SK-N-SH (cell line): ENCODE measurements around the gene PCCB. TPM values are rescaled to one million over a fixed set of nuclear protein-coding genes. Genes with fewer than 3 reads are reported as not detected.

Experiments used
- CTCF ChIA-PET: fragments of 300-600, 350-600 bp; formaldehyde crosslinking; extraction: SDS; loops from one replicate; lab custom pipeline; 2021; lab: Yijun Ruan, JAX
- POLR2A ChIA-PET: fragments of 350-600 bp; sonication (Branson Sonifier 250); formaldehyde crosslinking; extraction: SDS; loops from one replicate; lab custom pipeline; 2020; ENCODE audit warnings: antibody characterized with exemption, inconsistent platforms; lab: Yijun Ruan, JAX
- DNase-seq: peaks from one replicate; pipeline ENCODE4 v3.0.0; 2012
- H2AFZ ChIP-seq: fragments of 200-600 bp; sonication (generic); 2 replicates; pipeline ENCODE4 v1.8.1; 2016; ENCODE audit warnings: antibody characterized with exemption, mild to moderate bottlenecking, low read depth
- H3F3A ChIP-seq: fragments of 200-600 bp; sonication (generic); replicated peaks from 2 replicates; pipeline ENCODE3; 2016; ENCODE audit warnings: antibody characterized with exemption, mild to moderate bottlenecking; ENCODE audit not compliant: insufficient read depth
- H3K27ac ChIP-seq, 2 experiments: fragments of 200-500 bp in 1 of 2; fragments of 200-600 bp in 1 of 2; sonication (Bioruptor generic) in 1 of 2; sonication (generic), shearing (Covaris generic) in 1 of 2; 2 replicates each; pipeline versions ENCODE4 v1.5.1 to v1.6.1; 2014 to 2016; ENCODE audit warnings: low read depth in 2 of 2, inconsistent platforms in 1 of 2, low read length in 1 of 2, mild to moderate bottlenecking in 1 of 2, mixed read lengths in 1 of 2
- H3K27me3 ChIP-seq: fragments of 200-600 bp; sonication (generic), shearing (Covaris generic); 2 replicates; pipeline ENCODE4 v1.6.1; 2016; ENCODE audit warnings: mixed run types; ENCODE audit not compliant: insufficient read depth
- H3K36me3 ChIP-seq, 2 experiments: fragments of 200-500 bp in 1 of 2; fragments of 200-600 bp in 1 of 2; sonication (Bioruptor generic) in 1 of 2; sonication (generic) in 1 of 2; replicated peaks in 1 of 2; 2 replicates each; pipeline versions ENCODE3 to v1.5.1; 2014 to 2016; ENCODE audit warnings: low read length in 1 of 2, mild to moderate bottlenecking in 1 of 2; ENCODE audit not compliant: insufficient read depth in 2 of 2, control insufficient read depth in 1 of 2
- H3K4me1 ChIP-seq, 2 experiments: fragments of 200-500 bp in 1 of 2; fragments of 200-600 bp in 1 of 2; sonication (Bioruptor generic) in 1 of 2; sonication (generic), shearing (Covaris generic) in 1 of 2; 2 replicates each; pipeline versions ENCODE4 v1.5.1 to v1.6.1; 2014 to 2016; ENCODE audit warnings: low read depth in 1 of 2, low read length in 1 of 2, mixed run types in 1 of 2; ENCODE audit not compliant: insufficient read depth in 2 of 2, control insufficient read depth in 1 of 2
- H3K4me2 ChIP-seq: fragments of 200-600 bp; sonication (generic), shearing (Covaris generic); 2 replicates; pipeline ENCODE4 v1.6.1; 2017; ENCODE audit warnings: mixed run types
- H3K4me3 ChIP-seq, 2 experiments: fragments of 200-500 bp in 1 of 2; fragments of 200-600 bp in 1 of 2; sonication (Bioruptor generic) in 1 of 2; sonication (generic), shearing (Covaris generic) in 1 of 2; 2 replicates each; pipeline versions ENCODE4 v1.5.1 to v1.8.1; 2014 to 2016; ENCODE audit warnings: low read depth in 2 of 2, inconsistent platforms in 1 of 2, low read length in 1 of 2, mild to moderate bottlenecking in 1 of 2, mixed read lengths in 1 of 2, moderate library complexity in 1 of 2
- H3K79me2 ChIP-seq: fragments of 200-600 bp; sonication (generic); 2 replicates; pipeline ENCODE4 v1.8.1; 2017; ENCODE audit warnings: mild to moderate bottlenecking; ENCODE audit not compliant: insufficient read depth
- H3K9ac ChIP-seq: fragments of 200-600 bp; sonication (generic); 2 replicates; pipeline ENCODE4 v1.6.1; 2017; ENCODE audit warnings: mixed run types
- H3K9me2 ChIP-seq: fragments of 200-600 bp; sonication (generic); 2 replicates; pipeline ENCODE4 v1.6.1; 2017; ENCODE audit warnings: mixed run types
- H3K9me3 ChIP-seq: fragments of 200-600 bp; sonication (generic); 2 replicates; pipeline ENCODE4 v1.6.1; 2017; ENCODE audit warnings: mixed run types, mild to moderate bottlenecking, moderate library complexity
- H4K20me1 ChIP-seq: fragments of 200-600 bp; sonication (generic); 2 replicates; pipeline ENCODE4 v1.6.1; 2017; ENCODE audit warnings: mild to moderate bottlenecking, mixed run types; ENCODE audit not compliant: insufficient read depth
- ELF1 ChIP-seq: IDR thresholded peaks from 2 replicates; pipeline ENCODE4 v1.4.0; 2012
- FOXJ3 ChIP-seq: sonication (generic); formaldehyde crosslinking; IDR thresholded peaks from 2 replicates; pipeline ENCODE4 v1.5.1; 2020; ENCODE audit warnings: mild to moderate bottlenecking, missing genetic modification reagents
- GATA2 ChIP-seq: sonication (generic); formaldehyde crosslinking; IDR thresholded peaks from 2 replicates; pipeline ENCODE4 v1.5.0; 2020; ENCODE audit warnings: mild to moderate bottlenecking, missing genetic modification reagents
- MEF2A ChIP-seq: IDR thresholded peaks from 2 replicates; pipeline ENCODE4 v1.4.0; 2012; ENCODE audit warnings: low read depth, borderline replicate concordance
- NRF1 ChIP-seq: IDR thresholded peaks from 2 replicates; pipeline ENCODE4 v1.6.1; 2012; ENCODE audit warnings: low read depth, mild to moderate bottlenecking, low read length
- POLR2AphosphoS5 ChIP-seq: IDR thresholded peaks from 2 replicates; pipeline ENCODE4 v1.6.1; 2012; ENCODE audit warnings: low read depth, low read length
- RCOR1 ChIP-seq: fragments of 150-350 bp; IDR thresholded peaks from 2 replicates; pipeline ENCODE4 v1.6.1; 2017; ENCODE audit warnings: antibody characterized with exemption, low read length
- RFX5 ChIP-seq: IDR thresholded peaks from 2 replicates; pipeline ENCODE4 v1.6.1; 2012; ENCODE audit warnings: mild to moderate bottlenecking, improper control_type of control experiment, low read length
- RXRA ChIP-seq: IDR thresholded peaks from 2 replicates; pipeline ENCODE4 v1.4.0; 2012; ENCODE audit warnings: low read depth, mild to moderate bottlenecking, borderline replicate concordance
- SIN3A ChIP-seq: IDR thresholded peaks from 2 replicates; pipeline ENCODE4 v1.6.1; 2012; ENCODE audit warnings: low read depth, mild to moderate bottlenecking, low read length, moderate library complexity, borderline replicate concordance
- TEAD4 ChIP-seq: IDR thresholded peaks from 2 replicates; pipeline ENCODE4 v1.4.0; 2012; ENCODE audit warnings: mild to moderate bottlenecking, borderline replicate concordance; ENCODE audit not compliant: insufficient read depth
- WGBS: methylation state at CpG from one replicate; pipeline ENCODE4 v1.1.6; 2017; ENCODE audit warnings: low lambda C conversion rate; 5-methylcytosine and 5-hydroxymethylcytosine counted together
- polyA plus RNA-seq, 3 experiments: library from polyadenylated mRNA; depleted of rRNA; stranded (reverse); fragments of >200 nt; gene quantifications; 2 replicates each; pipeline ENCODE4 v1.2.3, GENCODE V29; 2012
- TF ChIP-seq, protein P1 (sequence below): IDR thresholded peaks from 2 replicates; pipeline ENCODE4 v1.6.1; 2012; ENCODE audit warnings: mild to moderate bottlenecking, low read depth, low read length, moderate library complexity
- TF ChIP-seq, protein P2 (sequence below): fragments of 200-600 bp; sonication (generic); IDR thresholded peaks from 2 replicates; pipeline ENCODE4 v1.6.1; 2017; ENCODE audit warnings: antibody characterized with exemption, mild to moderate bottlenecking, moderate library complexity
- TF ChIP-seq, protein P3 (sequence below): fragments of 150-350 bp; IDR thresholded peaks from 2 replicates; pipeline ENCODE4 v1.6.1; 2016; ENCODE audit warnings: mild to moderate bottlenecking, low read depth, low read length
- TF ChIP-seq, protein P4 (sequence below): IDR thresholded peaks from 2 replicates; pipeline ENCODE4 v1.4.0; 2012; ENCODE audit warnings: low read depth

Gene PCCB
- polyA plus RNA-seq, 1 of the 3 experiments (the other 2 are of a cell fraction): 67.5 TPM

DNA sequence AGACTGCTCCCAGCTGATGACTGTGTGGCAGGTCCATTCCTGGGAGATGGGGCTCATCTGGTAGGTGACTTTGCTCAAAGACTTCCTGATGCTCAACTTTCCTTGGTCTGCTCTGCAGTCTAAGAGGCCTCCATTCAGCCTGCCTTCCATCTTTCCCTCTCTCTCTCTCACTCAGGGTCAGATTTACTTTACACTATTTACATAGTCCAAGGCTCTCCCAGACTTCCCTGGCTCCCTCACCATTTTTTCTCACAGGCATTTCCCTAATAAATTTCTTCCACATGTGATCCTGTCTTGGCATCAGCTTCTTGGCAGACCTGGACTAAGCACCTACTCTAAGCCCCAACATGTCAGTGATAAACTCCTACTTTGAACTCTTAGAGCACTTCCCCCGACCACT, 13.0 kb upstream of the PCCB start (continued):
- TF ChIP-seq, protein P1, sequence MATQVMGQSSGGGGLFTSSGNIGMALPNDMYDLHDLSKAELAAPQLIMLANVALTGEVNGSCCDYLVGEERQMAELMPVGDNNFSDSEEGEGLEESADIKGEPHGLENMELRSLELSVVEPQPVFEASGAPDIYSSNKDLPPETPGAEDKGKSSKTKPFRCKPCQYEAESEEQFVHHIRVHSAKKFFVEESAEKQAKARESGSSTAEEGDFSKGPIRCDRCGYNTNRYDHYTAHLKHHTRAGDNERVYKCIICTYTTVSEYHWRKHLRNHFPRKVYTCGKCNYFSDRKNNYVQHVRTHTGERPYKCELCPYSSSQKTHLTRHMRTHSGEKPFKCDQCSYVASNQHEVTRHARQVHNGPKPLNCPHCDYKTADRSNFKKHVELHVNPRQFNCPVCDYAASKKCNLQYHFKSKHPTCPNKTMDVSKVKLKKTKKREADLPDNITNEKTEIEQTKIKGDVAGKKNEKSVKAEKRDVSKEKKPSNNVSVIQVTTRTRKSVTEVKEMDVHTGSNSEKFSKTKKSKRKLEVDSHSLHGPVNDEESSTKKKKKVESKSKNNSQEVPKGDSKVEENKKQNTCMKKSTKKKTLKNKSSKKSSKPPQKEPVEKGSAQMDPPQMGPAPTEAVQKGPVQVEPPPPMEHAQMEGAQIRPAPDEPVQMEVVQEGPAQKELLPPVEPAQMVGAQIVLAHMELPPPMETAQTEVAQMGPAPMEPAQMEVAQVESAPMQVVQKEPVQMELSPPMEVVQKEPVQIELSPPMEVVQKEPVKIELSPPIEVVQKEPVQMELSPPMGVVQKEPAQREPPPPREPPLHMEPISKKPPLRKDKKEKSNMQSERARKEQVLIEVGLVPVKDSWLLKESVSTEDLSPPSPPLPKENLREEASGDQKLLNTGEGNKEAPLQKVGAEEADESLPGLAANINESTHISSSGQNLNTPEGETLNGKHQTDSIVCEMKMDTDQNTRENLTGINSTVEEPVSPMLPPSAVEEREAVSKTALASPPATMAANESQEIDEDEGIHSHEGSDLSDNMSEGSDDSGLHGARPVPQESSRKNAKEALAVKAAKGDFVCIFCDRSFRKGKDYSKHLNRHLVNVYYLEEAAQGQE: no peak
- TF ChIP-seq RXRA: no peak
- TF ChIP-seq NRF1: no peak
- no peak for TF ChIP-seq ELF1
- TF ChIP-seq, protein P2, sequence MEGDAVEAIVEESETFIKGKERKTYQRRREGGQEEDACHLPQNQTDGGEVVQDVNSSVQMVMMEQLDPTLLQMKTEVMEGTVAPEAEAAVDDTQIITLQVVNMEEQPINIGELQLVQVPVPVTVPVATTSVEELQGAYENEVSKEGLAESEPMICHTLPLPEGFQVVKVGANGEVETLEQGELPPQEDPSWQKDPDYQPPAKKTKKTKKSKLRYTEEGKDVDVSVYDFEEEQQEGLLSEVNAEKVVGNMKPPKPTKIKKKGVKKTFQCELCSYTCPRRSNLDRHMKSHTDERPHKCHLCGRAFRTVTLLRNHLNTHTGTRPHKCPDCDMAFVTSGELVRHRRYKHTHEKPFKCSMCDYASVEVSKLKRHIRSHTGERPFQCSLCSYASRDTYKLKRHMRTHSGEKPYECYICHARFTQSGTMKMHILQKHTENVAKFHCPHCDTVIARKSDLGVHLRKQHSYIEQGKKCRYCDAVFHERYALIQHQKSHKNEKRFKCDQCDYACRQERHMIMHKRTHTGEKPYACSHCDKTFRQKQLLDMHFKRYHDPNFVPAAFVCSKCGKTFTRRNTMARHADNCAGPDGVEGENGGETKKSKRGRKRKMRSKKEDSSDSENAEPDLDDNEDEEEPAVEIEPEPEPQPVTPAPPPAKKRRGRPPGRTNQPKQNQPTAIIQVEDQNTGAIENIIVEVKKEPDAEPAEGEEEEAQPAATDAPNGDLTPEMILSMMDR: no peak
- TF ChIP-seq FOXJ3 (CRISPR knock-in tag): no peak
- TF ChIP-seq RFX5: no peak
- no peak for TF ChIP-seq POLR2AphosphoS5
- no peak for TF ChIP-seq TEAD4
- TF ChIP-seq SIN3A: no peak
- no peak for TF ChIP-seq GATA2

DNA sequence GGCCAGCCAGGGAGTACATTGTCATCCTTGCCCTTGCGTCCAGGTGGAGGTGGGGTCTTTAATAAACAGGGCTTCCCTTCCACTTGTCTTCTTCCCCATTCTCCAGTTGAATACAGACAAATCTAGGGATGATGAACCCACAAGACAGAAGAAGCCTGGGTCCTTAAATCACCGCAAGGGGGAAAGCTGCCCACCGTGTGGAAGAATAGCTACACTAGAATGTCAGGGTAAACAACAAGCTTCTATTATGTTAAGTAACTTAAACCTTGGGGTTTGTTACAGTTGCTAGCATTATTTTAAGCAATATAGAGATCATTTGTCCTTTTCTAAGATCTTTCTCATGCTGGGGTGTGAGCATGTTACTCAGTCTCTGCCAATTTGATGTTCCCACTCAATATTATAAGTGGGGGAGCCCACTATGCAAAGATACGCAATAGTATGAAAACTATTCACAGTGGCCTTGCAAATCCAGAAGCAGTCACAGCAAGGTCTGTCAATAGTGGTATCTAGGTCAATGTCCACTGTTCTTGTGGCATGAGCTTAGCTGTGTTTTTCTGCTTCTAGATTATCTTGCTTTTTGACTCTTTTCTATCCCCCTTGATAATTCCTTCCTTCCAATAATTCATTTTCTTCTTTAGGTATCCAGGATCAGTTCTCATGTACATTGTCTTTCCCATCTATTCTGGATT, 12.0 kb upstream of the PCCB start:
- 84% methylated on average over 4 of the region's 4 CpGs for WGBS
- Histone ChIP-seq H3K9me3 (no peaks in the 10 kb centered on the region), H3K27me3 (peaks cover 6% of the 10 kb centered on the region; the same call in 1 of the 2 replicates), H3K4me3 (no peak overlapping the region), H4K20me1 (no peaks in the 10 kb centered on the region), H3K9ac (no peak overlapping the region), H3K27ac (no peak overlapping the region), H3K36me3 (no peaks in the 10 kb centered on the region), H3K9me2 (no peaks in the 10 kb centered on the region), H3K4me2 (no peak overlapping the region), H3K79me2 (no peaks in the 10 kb centered on the region), H3K4me1 (no peaks in the 10 kb centered on the region), H3F3A (no peaks in the 10 kb centered on the region), H2AFZ (no peak overlapping the region)
- POLR2A ChIA-PET: no interaction called here
- TF ChIP-seq, protein P3, sequence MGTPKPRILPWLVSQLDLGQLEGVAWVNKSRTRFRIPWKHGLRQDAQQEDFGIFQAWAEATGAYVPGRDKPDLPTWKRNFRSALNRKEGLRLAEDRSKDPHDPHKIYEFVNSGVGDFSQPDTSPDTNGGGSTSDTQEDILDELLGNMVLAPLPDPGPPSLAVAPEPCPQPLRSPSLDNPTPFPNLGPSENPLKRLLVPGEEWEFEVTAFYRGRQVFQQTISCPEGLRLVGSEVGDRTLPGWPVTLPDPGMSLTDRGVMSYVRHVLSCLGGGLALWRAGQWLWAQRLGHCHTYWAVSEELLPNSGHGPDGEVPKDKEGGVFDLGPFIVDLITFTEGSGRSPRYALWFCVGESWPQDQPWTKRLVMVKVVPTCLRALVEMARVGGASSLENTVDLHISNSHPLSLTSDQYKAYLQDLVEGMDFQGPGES: no peak
- TF ChIP-seq MEF2A (no peak), SIN3A (no peak), RCOR1 (no peak), FOXJ3 (CRISPR knock-in tag) (no peak)
- TF ChIP-seq, protein P4, sequence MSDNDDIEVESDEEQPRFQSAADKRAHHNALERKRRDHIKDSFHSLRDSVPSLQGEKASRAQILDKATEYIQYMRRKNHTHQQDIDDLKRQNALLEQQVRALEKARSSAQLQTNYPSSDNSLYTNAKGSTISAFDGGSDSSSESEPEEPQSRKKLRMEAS: no peak
- DNase-seq: no peak
- CTCF ChIA-PET: no interaction called here
